CD4-positive, alpha-beta T cell treated with Interferon gamma for 1 hour (primary cell): ENCODE measurements around the gene RSKR.
"Not testable (repeated sequence)": the region's sequence is repeated elsewhere in the genome, so short reads cannot be mapped to it uniquely, and the experiment has no call there.

ENCODE experiments used
- DNase-seq: peaks from one replicate; pipeline ENCODE4 v3.0.0-alpha.2; 2020

RSKR gene

GRCh38 chr17:28622186-28622585 is 8.2 kb upstream of the RSKR start:
- DNase-seq: no peak

DNA sequence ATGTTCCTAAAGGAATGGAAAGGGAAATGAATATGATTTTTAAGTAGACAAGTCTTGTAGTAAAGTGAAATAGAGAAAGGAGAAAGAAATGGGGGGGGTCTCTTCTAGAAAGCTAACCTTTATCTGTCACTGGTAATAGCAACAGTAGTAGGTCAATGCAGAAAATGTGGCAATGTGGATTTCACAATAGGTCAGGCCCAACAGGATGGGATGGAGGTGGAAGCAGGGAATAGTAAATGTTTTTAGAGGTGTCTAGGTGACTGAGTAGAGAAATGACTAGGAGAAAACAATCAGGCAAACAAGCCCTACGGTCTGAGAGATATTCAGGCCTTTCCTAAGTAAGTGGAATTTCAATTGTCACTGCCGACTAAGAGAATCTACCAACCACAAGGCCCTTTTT is 6.0 kb upstream of the RSKR start:
- DNase-seq: no peak

DNA sequence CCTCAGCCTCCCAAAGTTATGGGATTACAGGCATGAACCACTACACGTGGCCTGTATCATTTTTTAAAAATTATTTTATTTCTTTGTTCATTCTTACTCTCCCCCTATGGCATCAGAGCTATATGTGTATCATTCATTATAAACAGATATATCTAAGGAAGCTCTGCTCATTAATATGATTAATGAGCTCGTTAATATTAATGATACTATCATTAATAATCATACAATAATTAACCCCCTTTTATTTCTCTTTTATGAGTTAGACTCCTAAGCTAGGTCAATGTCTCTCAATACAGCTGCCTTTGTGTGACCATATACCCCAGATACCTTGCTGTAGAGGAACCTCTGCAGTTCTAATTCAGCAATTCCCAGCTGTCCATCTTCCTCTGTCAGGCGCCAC is 4.5 kb upstream of the RSKR start:
- no peak for DNase-seq

DNA sequence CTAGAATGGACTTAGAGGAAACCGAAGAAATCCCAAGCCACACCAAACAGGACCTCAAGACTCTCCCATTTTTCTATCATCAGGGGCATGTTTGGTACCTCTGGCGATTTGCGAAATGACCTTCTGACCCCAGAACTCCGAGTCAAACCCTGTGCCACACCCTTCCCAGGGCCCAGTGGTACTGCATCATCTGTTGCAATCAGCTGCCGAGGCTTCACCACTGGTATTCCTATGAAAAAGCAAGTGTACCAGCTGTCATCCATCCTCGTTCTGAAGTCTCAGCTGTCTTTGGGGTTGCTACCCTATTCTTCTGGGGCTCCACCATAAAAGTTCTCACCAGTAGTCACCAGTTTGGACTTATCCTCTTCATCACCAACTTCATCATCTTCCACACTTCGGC is 2.3 kb upstream of the RSKR start:
- DNase-seq: no peak

- DNase-seq: no peak
These were observed 1.4 kb upstream of the RSKR start for GRCh38 chr17:28615260-28615940.

- peak; percentile 9 for DNase-seq
These were observed 781 bp downstream of the RSKR start for GRCh38 chr17:28612936-28613872.

- no peak for DNase-seq
These were observed 1.5 kb downstream of the RSKR start for GRCh38 chr17:28612531-28612930.

- no peak for DNase-seq
These were observed 3.6 kb downstream of the RSKR start for GRCh38 chr17:28610376-28610775.

DNA sequence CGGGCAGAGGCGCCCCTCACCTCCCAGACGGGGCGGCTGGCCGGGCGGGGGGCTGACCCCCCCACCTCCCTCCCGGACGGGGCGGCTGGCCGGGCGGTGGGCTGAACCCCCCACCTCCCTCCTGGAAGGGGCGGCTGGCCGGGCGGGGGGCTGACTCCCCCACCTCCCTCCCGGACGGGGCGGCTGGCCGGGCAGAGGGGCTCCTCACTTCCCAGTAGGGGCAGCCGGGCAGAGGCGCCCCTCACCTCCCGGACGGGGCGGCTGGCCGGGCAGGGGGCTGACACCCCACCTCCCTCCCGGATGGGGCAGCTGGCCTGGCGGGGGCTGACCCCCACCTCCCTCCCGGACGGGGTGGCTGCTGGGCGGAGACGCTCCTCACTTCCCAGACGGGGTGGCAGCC is 10.0 kb downstream of the RSKR start:
- not testable (repeated sequence) for DNase-seq

DNA sequence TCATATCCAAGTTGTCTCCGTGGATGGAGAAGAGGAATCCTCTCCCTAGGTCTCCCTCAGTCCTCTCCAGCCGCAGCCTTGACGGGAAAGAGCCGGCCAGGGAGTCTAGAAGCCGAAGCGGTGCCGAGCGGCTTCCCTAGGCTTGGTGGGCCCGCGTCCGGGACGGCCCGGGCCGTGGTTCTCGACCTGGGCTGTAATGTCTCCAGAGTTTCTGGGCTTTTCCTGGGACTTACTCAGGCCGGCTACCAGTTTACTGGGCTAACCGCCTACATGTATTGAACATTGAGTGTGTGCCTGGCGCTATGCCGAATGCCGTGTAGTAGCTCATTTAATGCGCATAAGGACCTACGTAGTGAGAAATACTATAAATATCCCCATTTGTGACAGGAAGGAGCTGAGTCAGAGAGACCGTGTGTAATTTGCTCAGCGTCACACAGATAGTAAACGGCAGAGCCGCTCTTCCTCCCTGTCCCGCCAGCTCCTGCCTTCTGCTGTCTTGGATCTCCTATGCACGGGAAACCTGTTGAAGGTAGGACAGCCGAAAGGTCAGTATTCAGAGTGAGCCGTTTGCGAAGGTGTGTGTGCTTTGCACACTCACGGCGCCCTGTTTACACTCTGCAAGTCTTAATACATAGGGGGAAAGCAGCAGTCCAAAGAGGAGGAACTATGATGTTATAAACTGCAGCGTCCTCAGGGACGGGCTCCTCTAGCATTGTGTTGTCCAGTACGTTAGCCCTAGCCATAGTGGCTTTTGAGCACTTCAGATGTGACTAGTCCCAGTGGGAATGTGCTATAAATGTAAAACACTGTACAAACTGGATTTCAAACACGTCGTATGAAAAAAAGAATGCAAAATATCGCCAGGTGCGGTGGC is 14.4 kb downstream of the RSKR start:
- peak; percentile 61 for DNase-seq

DNA sequence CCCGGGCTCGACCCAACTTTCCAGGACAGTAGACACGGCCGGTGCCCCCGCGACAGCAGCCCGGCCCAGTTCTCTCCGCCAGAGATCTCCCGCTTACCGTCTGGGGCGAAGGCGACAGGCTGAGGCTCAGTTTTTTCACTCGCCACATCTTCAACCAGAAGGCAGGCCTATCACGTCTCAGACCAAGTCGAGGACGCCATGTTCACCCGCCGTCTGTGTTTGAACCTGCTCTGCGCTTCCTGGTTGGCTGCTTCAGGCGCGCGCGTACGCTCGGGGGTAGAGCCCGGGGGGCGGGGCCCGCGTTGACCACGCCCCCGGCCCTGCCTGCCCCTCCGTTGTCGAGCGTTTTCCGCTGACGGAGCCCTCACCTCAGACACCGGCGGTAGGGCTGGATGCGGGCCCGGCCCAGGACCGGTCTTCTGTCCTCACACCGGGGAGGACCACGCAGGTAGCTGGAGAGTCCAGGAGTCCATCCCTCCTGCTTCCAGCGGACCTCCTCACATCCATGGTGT is 15.1 kb downstream of the RSKR start, which contains the start of gene SPAG5:
Gene SPAG5, minus strand, starts transcription at position 227 of the 512 bp plus-strand sequence. Its CDS starts 79 bp downstream, at position 148.
- DNase-seq: peak; percentile 95

DNA sequence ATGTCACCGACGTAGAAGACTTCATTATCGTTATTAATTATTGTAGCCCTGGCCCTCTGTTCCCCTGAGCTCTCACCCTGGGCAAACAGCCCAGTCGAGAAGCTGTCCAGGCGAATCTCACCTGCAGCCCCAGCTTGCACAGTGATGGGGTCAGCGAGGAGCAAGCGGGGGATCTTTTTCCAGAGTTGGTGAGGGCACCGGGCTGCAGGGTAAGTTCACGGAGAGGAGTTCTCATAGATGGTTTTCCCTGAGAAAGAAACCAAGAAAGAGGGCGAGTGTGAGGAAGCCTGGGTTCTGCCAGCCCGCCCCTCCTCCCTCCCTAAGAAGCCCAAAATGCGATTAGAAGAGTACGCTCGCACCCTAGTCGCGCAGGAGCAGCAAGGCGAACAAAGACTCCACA is 15.6 kb downstream of the RSKR start:
- no peak for DNase-seq

DNA sequence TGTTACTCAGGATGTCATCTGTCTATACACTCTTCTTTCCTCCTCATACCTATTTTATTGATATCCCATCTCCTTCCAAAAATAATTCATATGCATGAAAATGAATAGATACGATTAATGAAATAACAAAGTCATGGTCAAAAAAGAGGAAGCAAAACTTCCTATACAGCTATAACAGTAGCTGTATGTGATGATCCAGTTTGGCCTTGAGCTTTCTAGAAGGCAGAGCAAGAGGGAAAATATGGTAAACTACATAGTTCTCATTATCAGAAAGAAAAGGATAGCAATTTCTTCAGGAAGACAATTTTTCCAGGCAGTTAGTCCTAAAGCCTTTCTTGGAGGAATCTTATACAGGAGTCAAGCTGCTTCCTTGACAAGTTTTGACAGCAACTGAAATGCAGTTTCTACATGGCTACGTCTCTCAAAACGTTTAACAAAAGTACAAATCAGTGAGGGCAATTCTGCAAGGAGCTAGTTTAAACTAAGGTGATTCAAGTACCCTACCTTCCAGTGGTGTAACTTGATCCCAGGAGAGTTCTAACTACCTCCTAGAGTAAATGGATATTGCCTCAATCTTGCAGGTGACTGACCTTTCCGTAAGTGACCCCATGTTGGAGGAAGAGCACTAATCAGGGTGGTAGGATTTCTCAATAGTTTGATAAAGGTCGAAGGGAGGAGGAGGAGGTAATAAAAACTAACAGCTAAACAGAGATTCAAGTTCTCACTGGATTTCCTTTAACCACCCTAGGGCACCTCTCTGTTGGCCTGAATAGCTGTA is 16.2 kb downstream of the RSKR start:
- DNase-seq: no peak

DNA sequence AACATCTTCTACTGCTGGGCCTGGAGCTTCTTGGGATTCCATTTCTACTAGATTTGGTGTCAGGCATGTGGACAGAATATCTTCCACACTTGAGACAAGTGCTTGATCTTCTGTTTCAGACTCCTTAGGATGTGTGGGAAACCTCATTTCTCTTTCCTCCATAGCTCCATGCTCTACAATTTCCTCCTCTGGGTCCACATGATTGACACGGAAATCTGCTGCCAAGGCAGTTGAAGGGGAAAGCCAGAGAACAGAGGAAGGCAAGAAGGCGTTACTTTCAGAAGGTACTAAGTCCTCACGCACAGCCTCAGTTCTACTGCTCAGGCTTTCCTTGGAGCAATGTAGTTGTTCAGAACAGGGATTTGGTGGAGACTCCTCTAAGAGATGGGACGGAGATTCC is 21.7 kb downstream of the RSKR start:
- DNase-seq: no peak

GRCh38 chr17:28585851-28586250 is 28.1 kb downstream of the RSKR start:
- no peak for DNase-seq

DNA sequence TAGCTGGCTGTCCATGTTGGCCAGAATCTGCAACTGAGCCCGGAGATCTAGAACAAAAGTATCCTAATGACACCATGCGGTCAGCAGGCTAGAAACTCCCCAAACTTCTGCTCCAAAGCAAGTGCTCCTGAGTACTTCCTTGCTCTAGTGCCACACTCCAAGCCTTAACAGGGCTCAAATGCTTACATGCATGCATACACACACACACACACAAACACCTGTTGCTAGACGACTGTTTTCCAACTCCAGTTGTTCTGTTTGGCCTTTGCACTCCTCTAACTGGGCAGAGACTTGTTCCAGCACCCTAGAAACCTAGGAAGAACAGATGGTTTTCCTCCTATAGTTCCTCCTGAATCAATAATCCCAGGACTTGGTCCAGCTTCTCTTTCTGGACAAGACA is 29.6 kb downstream of the RSKR start:
- DNase-seq: no peak

DNA sequence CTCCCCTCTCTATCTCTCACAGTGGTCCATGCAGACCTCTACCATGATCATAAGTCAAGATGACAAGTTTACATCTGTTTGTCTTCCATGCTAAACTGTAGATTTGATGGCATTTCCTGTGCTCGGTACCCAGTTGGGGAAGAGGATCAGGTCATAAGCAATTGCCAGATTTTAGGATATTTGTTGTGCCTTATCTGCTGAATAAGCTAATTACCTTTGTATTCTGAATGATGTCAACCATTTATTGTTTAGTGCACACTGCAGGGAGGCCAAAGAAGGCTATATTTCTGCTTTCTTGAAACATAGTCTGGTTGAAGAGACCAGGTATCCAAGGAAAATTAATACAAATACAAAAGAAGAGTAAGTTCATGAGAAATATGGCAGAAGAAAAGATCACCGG is 31.5 kb downstream of the RSKR start:
- DNase-seq: no peak

DNA sequence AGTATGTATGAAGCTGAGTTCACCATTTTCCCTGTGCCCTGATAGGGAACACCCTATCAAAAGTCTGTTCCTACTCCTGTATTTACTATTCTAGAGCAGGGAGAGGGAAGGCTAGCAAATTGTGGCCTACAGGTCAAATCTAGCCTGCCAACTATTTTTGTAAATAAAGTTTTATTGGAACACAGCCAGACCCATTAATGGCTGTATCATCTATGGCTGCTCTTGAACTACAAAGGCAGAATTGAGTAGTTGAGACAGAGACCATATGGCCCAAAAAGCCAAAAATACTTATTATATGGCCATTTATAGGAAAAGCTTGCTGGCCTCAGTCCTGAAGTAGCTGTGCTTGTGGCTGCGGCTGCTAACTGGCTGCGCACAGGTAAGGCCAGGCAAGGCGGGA is 33.0 kb downstream of the RSKR start:
- no peak for DNase-seq

GRCh38 chr17:28579526-28579925 is 34.5 kb downstream of the RSKR start:
- no peak for DNase-seq

- DNase-seq: no peak
These were observed 35.5 kb downstream of the RSKR start for GRCh38 chr17:28578246-28579195.

DNA sequence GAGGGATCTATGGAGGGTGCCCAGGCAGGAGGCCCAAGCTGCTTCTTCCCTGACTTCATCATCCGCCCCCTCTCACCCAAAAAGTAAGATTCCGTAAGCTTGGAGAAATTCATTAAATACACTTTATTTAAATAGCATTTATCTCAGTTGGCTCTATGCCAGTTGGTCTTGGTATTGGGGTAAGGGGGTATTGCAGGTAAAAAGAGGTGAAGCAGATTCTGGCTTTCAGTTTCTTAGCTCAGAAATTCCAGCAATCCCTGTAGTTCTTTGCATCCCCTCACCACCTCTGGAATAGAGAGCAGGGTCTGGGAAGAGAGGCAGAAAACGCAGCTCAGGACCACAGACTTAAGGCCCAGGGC is 36.5 kb downstream of the RSKR start:
- no peak for DNase-seq
